Measurements from ENCODE around the gene ARL5A.

DNA sequence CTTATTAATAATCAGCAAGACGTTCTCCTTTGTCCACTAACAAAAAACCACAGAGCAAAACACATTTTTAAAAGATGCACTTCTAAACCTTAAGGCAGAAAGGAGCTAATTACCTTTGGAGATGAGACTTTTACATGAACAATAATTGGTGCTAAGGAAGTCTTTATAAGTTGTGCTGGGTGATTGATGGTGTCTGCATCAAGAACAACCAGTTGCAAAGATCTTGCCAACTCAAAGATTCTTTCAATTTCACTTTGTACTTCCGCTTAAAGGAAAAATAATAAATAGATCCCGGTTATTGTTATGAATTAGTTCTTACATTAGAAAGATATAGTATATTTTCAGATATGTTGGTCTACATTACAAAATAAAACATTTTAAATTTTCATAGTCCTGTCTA, 26.9 kb upstream of the ARL5A start:
- TF ChIP-seq POLR2AphosphoS5 (IDR thresholded peaks at IDR 0.05; ENCODE audit: low read depth, low read length) (no peak), TAF1 (IDR thresholded peaks at IDR 0.05; ENCODE audit: low read depth, low read length) (no peak), POLR2A (IDR thresholded peaks at IDR 0.05; ENCODE audit: low read depth, low read length) (no peak), POU2F2 (IDR thresholded peaks at IDR 0.05; ENCODE audit: low read depth, low read length) (no peak), PAX5 (IDR thresholded peaks at IDR 0.05; ENCODE audit: insufficient read depth, low read length, severe bottlenecking) (no peak)

All from GM12891 (cell line).